ENCODE data around the gene SPG7.

GRCh38 chr16:89529097-89529496 is 20.9 kb downstream of the SPG7 start:
- no peak for TF ChIP-seq CTCF (IDR thresholded peaks at IDR 0.05; ENCODE audit: poor library complexity)
- no peak for TF ChIP-seq EZH2 (IDR thresholded peaks at IDR 0.05; ENCODE audit: borderline replicate concordance)

Measured in hepatocyte (in vitro differentiated cells).